NCI-H526 treated with DMSO at 0.1 percent for 48 hours (cell line): Measurements from ENCODE around the gene OR51E1.

Experiments
- DNase-seq: peaks from one replicate; lab custom pipeline; 2025; lab: John Stamatoyannopoulos, UW

The OR51E1 gene

GRCh38 chr11:4654635-4655369 is 11.0 kb downstream of the OR51E1 start:
- no peak for DNase-seq

- no peak for DNase-seq
Measured at GRCh38 chr11:4658629-4659445, 15.1 kb downstream of the OR51E1 start.

GRCh38 chr11:4662876-4663275 is 19.1 kb downstream of the OR51E1 start:
- DNase-seq, result no peak

- no peak for DNase-seq
Measured at GRCh38 chr11:4664183-4664582, 20.4 kb downstream of the OR51E1 start.

GRCh38 chr11:4664786-4665185 is 21.0 kb downstream of the OR51E1 start:
- DNase-seq, result no peak

- no peak for DNase-seq
Measured at GRCh38 chr11:4665424-4665823, 21.6 kb downstream of the OR51E1 start.

GRCh38 chr11:4671741-4672140 is 28.0 kb downstream of the OR51E1 start:
- DNase-seq, result no peak

- no peak for DNase-seq
Measured at GRCh38 chr11:4672470-4672869, 28.7 kb downstream of the OR51E1 start.

GRCh38 chr11:4673781-4674180 is 30.0 kb downstream of the OR51E1 start:
- DNase-seq, result no peak

GRCh38 chr11:4677948-4678347 is 34.2 kb downstream of the OR51E1 start:
- DNase-seq, result no peak

- no peak for DNase-seq
Measured at GRCh38 chr11:4680341-4680740, 36.6 kb downstream of the OR51E1 start.

GRCh38 chr11:4682623-4683419 is 39.0 kb downstream of the OR51E1 start:
- DNase-seq, result no peak

GRCh38 chr11:4684631-4685285 is 41.0 kb downstream of the OR51E1 start:
- DNase-seq, result no peak

GRCh38 chr11:4695442-4695841 is 51.7 kb downstream of the OR51E1 start:
- DNase-seq, result no peak

GRCh38 chr11:4697585-4697984 is 53.8 kb downstream of the OR51E1 start, which contains the start of gene OR51E2:
Gene OR51E2, minus strand, starts transcription at chr11:4697853. Its CDS starts 15,142 bp downstream, at chr11:4682711.
- no peak for DNase-seq

GRCh38 chr11:4699697-4700435 is 56.1 kb downstream of the OR51E1 start:
- no peak for DNase-seq

- no peak for DNase-seq
Measured at GRCh38 chr11:4700436-4700820, 56.6 kb downstream of the OR51E1 start.

- peak; percentile 91 for DNase-seq
Measured at GRCh38 chr11:4704054-4704789, 60.4 kb downstream of the OR51E1 start, which contains the start of gene MMP26. Gene MMP26, plus strand, starts transcription at chr11:4704784.

- peak; percentile 90 for DNase-seq
Measured at GRCh38 chr11:4704790-4705334, 61.1 kb downstream of the OR51E1 start.
